Activated naive CD4-positive, alpha-beta T cell treated with anti-CD3 and anti-CD28 coated beads, Interleukin-2, amount 50 U/mL, for 24 hours (primary cell): ENCODE data around the gene P2RY11.

Source experiments
- H3K27ac Mint-ChIP-seq: one replicate; pipeline ENCODE4 v1.8.0; 2021; ENCODE audit warnings: mild to moderate bottlenecking, mixed read lengths
- H3K27me3 Mint-ChIP-seq: one replicate; pipeline ENCODE4 v1.8.0; 2021; ENCODE audit warnings: mixed read lengths
- H3K36me3 Mint-ChIP-seq: one replicate; pipeline ENCODE4 v1.8.0; 2021; ENCODE audit warnings: mixed read lengths
- H3K4me1 Mint-ChIP-seq: one replicate; pipeline ENCODE4 v1.8.0; 2021; ENCODE audit warnings: mixed read lengths
- H3K4me3 Mint-ChIP-seq: one replicate; pipeline ENCODE4 v1.8.0; 2021; ENCODE audit warnings: mild to moderate bottlenecking, mixed read lengths
- H3K9me3 Mint-ChIP-seq: one replicate; pipeline ENCODE4 v1.8.0; 2021; ENCODE audit warnings: mixed read lengths

Gene P2RY11

DNA sequence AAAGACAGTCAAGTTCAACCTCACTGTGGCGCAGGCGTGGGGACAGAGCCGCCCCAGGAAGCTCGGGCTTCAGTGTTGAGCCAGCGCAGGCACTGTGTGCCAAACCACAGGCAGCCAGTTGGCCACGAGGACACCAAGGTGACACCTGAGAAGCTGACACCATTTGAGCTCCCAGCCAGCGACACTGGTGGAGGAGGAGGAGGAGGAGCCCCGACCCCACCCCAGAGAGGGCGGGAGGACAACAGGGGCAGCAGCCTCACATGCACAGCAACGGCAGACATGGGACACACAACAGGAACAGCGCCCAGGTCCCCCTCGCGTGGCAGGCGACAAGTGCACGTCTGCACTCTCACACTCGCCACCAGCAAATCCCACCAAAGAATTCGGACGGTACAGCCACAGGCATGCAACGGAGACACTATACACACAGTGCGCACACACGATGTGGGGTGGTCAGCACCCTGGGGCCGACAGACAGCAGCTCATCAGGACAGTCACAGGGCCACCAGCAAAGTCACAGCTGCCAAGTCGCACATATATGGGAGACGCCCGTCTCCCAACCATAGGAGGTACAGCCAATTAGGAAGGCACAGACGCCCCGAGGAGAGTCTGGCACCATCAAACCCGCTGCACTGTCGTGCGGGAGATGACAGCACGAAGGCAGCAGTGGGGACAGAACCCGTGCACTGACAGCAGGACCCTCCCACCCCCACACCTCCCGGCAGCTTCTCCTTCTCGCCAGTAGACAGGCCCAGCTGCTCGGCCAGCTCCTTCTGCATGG lies 4.8 kb downstream of the P2RY11 start:
- peak overlapping the region; percentile 92 for H3K27ac Mint-ChIP-seq
- no peaks in the 10 kb centered on the region for H3K27me3 Mint-ChIP-seq
- H3K4me1 Mint-ChIP-seq = peaks cover 38% of the 10 kb centered on the region
- H3K4me3 Mint-ChIP-seq = peak overlapping the region; percentile 49
- peaks cover 7% of the 10 kb centered on the region for H3K36me3 Mint-ChIP-seq
- no peaks in the 10 kb centered on the region for H3K9me3 Mint-ChIP-seq

DNA sequence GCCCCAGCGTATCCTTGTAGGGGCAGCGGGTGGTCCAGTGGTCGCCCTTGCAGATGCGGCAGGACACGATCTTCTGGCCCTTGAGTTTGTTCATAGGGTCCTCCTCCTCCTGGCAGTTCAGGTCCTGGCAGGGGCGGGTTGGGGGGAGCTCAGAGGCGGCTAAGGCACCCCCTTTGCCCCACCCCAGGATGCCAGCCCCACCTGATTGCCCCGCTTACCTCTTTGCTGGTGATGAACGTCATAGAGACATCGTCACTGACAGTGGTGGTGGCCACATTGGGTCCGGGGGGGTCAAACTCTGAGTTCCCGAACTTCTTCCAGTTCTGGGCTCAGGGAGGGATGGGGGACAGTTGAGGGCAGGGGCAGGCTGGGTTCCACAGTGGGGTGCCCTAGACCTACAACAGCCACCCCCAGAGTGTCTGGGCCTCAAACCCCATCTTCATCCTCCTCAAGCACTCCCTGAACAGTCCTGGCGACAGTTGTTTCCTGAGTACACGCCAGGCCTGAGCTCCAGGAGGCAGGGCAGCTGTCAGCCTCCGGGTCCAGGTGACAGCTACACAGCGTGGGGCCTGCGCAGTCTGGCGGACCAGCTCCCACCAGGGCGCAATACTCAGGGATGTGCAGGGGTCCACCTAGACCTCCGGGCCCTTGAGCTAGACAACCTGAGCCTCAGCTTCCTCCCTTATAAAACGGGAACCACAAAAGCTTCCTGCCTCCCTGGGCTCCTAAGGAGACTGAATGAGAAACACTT lies 5.5 kb downstream of the P2RY11 start:
- Mint-ChIP-seq H3K9me3 (no peaks in the 10 kb centered on the region), H3K27me3 (no peaks in the 10 kb centered on the region), H3K4me1 (peaks cover 32% of the 10 kb centered on the region), H3K27ac (peak overlapping the region; percentile 92), H3K36me3 (peaks cover 7% of the 10 kb centered on the region), H3K4me3 (peak overlapping the region; percentile 19)

DNA sequence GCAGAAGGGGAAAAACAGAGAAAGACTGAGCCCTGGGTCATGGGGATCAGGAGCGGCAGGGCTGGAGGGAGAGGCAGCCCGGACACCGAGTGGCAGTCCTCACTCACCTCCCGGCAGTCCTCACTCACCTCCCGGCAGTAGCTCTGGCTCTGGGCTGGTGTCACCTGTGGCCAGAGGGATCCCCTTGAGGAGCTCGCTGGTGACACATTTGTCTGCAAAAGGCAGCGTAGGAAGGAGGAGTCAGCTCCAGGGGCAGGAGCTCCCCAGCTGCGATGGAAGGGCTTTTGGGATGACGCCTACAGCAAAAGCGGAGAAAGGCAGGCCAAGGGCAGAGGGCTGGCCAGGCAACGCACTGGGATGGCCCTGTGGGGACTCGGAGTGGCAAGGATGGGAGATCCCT lies 7.5 kb downstream of the P2RY11 start:
- Mint-ChIP-seq H3K36me3 (peaks cover 7% of the 10 kb centered on the region), H3K27me3 (no peaks in the 10 kb centered on the region), H3K4me1 (peaks cover 19% of the 10 kb centered on the region), H3K27ac (peak overlapping the region; percentile 90), H3K4me3 (peak overlapping the region; percentile 95), H3K9me3 (no peaks in the 10 kb centered on the region)

DNA sequence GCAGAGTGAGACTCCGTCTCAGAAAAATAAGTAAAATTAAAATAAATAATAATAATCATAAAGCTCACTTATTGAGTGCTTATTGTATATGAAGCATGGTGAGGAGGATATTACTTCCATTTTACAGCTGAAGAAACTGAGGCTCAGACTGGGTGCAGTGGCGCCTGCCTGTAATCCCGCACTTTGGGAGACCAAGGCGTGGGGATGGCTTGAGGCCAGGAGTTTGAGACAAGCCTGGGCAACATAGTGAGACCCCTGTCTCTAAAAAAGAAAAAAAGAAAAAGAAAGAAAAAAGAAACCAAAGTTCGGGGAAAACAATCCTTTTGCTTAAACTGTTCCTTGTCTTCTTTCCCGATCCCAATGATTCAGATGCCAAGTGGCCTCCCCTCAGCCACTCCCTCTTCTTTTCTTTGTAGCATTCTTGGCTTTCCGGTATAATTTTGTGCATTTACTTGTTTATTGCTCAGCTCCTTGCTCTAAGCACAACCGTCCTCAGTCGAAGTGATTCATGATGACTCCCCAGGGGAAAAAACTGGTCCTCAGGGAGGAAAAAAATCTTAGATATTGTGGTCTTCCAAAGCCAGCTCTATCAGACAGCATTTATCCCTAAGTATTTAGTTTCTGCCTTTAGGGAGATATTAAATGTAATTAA lies 9.2 kb downstream of the P2RY11 start:
- Mint-ChIP-seq H3K9me3 (no peaks in the 10 kb centered on the region), H3K27ac (no peak overlapping the region), H3K4me1 (peaks cover 19% of the 10 kb centered on the region), H3K4me3 (no peak overlapping the region), H3K36me3 (peaks cover 7% of the 10 kb centered on the region), H3K27me3 (no peaks in the 10 kb centered on the region)

DNA sequence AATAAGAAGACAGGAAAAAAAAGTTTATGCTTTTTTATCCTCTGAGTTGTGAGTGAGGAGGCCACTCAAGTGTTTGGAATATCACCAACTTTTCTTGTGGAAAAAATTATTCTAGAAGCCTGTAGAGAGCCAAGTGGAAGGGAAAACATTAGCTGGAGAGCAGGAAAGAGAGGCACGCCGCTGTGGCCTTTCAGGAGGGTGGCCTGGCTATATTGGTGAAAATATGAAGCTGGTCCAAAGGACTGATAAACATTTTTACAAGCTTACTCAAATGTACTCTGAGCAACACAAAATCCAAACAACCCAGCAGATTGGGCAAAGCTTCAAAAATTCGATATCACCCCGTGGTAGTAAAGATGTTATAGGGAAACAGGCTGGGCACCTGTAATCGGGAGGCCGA lies 10.6 kb downstream of the P2RY11 start:
- no peaks in the 10 kb centered on the region for H3K9me3 Mint-ChIP-seq
- H3K36me3 Mint-ChIP-seq = no peaks in the 10 kb centered on the region
- H3K27me3 Mint-ChIP-seq = no peaks in the 10 kb centered on the region
- no peak overlapping the region for H3K27ac Mint-ChIP-seq
- H3K4me1 Mint-ChIP-seq = peaks cover 9% of the 10 kb centered on the region
- H3K4me3 Mint-ChIP-seq = no peak overlapping the region

DNA sequence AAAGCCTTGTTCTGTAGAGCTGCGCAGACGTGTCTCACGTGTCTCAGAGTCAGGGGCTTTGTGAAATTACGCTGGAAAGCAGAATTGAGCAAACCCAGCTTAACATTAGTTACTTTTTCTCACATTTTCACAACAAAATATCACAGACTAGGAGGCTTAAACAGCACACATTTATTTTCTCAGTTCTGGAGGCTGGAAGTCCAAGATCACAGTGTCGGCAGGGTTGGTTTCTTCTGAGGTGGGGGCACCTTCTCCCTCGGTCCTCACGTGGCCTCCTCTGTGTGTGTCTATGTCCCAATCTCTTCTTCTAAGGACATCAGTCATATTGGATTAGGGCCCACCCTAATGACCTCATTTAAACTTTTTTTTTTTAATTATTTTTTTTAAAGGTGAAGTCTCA lies 12.9 kb downstream of the P2RY11 start:
- Mint-ChIP-seq H3K4me3 (no peak overlapping the region), H3K36me3 (no peaks in the 10 kb centered on the region), H3K27me3 (no peaks in the 10 kb centered on the region), H3K9me3 (no peaks in the 10 kb centered on the region), H3K4me1 (peaks cover 5% of the 10 kb centered on the region), H3K27ac (no peak overlapping the region)

DNA sequence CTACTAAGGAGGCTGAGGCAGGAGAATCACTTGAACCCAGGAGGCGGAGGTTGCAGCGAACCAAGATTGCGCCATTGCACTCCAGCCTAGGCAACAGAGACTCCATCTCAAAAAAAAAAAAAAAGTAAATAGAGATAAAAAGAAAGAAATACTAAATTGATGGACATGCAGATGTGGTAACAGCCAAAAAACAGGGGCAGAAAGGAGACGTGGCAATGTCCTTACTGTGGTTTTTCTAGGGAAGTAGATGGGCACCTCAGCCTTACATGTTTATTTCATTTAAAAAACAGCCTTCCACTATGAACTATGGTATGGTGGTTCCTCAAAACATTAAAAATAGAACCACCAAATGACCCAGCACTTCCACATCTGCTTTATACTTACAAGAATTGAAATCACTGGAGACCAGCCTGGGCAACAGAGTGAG lies 14.7 kb downstream of the P2RY11 start:
- H3K36me3 Mint-ChIP-seq = peaks cover 3% of the 10 kb centered on the region
- no peak overlapping the region for H3K27ac Mint-ChIP-seq
- H3K9me3 Mint-ChIP-seq = no peaks in the 10 kb centered on the region
- H3K4me3 Mint-ChIP-seq = no peak overlapping the region
- H3K27me3 Mint-ChIP-seq = no peaks in the 10 kb centered on the region
- H3K4me1 Mint-ChIP-seq = no peaks in the 10 kb centered on the region

DNA sequence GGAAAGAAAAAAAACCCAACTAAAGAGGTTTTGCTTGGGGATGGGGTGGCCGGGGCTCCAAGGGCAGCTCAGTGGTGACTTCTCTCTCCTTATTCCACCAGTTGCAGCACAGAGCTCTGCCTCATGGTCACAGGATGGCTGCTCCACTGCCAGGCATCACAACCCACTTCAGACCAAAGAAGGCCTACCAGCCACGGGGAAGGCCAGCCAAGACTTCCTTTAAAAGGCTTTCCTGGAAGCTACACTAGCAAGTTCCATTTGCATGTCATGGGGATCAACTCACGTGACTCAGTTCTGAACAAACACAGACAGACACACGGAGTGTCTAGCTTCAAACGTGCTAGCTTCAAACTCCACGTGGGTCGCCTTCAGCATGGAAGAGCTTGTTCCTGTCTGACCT lies 21.4 kb downstream of the P2RY11 start:
- Mint-ChIP-seq H3K4me1 (no peaks in the 10 kb centered on the region), H3K36me3 (peaks cover 11% of the 10 kb centered on the region), H3K9me3 (no peaks in the 10 kb centered on the region), H3K4me3 (no peak overlapping the region), H3K27ac (no peak overlapping the region), H3K27me3 (no peaks in the 10 kb centered on the region)

DNA sequence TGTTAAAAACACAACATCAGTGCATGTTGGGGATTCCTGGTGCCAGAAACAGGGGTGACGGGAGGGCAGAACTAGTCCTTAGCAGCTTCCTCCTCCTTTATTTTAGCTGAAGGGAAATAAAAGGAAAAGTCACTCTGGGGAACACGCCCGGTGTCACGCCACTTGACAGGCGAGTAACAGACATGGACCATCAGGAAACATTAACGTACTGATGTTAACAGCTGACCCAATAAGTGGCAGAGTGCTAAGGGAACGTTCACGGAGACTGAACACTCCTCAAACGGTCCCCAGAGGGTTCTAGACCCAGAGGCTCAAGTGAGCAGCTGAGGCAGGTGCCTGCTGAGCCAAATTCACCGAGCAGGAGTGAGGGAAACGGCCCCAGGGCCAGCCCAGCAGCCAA lies 22.1 kb downstream of the P2RY11 start:
- Mint-ChIP-seq H3K27me3 (no peaks in the 10 kb centered on the region), H3K36me3 (peaks cover 11% of the 10 kb centered on the region), H3K4me1 (no peaks in the 10 kb centered on the region), H3K27ac (no peak overlapping the region), H3K4me3 (no peak overlapping the region), H3K9me3 (no peaks in the 10 kb centered on the region)

DNA sequence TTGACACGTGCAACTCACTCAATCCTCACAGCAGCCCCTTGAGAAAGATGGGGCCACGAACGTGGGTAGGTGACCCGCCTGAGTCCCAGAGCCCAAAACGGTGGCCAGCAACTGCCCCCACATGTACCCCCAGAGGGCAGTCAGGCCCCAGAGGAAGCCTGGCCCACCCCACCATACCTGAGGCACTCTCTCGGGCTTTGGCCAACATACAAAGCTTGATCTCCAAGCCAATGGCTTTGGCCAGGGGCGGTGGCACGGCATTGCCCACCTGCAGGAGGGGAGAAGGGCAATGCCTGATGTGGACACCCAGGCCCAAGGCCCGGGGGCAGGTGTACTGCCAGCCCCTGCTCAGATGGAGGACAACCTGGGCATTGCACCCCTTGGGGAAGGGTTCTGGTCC lies 22.5 kb downstream of the P2RY11 start:
- H3K4me1 Mint-ChIP-seq = peaks cover under 1% of the 10 kb centered on the region
- H3K27ac Mint-ChIP-seq = no peak overlapping the region
- H3K4me3 Mint-ChIP-seq = no peak overlapping the region
- H3K36me3 Mint-ChIP-seq = peaks cover 11% of the 10 kb centered on the region
- no peaks in the 10 kb centered on the region for H3K27me3 Mint-ChIP-seq
- H3K9me3 Mint-ChIP-seq = no peaks in the 10 kb centered on the region

DNA sequence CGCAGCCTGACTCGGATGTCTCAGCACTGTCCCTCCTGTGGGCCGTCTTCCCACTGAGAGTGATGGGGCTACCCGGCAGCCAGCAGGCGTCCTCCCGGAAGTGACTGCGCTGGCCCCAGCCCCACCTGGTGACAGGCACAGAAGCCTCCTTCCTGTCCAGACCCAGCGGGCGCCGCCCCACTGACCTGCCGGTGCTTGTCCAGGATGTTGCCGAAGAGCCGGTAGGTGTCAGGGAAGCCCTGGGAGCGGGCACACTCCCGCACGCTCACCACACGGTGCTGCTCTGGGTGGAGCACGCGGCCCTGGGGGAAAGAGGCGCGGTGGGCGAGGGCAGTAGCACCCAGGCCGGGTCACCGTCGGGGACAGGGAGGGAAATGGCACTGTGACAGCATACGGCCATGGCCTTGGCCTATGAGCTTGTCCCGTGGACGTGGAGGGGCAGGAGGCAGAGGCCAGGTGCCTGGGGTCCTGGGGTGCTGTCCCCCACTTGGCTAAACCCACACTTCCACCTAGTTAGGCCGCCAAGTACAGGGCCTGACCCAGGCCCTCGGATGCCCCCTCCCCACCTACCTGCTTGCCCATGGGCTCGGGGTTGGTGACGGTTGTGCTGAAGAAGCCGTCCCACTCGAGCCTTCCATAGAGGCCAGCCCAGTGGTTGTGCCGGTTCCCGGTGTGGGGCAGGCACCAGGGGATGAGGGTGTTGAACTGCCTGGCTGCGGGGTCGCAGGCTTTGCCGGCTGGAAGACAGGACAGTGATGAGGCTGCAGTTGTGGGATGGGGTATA lies 24.2 kb downstream of the P2RY11 start:
- H3K27ac Mint-ChIP-seq = no peak overlapping the region
- H3K4me3 Mint-ChIP-seq = no peak overlapping the region
- H3K36me3 Mint-ChIP-seq = peaks cover 8% of the 10 kb centered on the region

DNA sequence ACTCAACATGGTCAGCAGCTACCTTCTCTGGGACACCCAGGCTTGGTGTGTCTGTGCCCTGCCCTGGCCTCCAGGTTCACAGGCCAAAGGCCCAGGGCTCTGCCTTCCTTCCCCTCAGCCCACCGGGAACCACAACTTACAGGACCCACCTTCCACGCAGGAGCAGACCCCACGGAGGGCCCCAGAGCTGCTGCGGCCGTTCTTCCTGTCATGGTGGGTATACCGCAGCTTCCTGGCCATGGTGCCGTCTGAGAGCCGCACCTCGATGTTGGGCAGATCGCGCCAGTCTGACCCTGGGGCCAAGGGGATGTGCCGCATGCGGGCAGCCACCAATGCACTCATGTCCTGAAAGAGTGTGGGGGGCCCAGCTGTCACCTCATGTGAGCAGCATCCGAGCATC lies 25.4 kb downstream of the P2RY11 start:
- Mint-ChIP-seq H3K27ac (no peak overlapping the region), H3K27me3 (no peaks in the 10 kb centered on the region), H3K4me1 (peaks cover 14% of the 10 kb centered on the region), H3K4me3 (no peak overlapping the region), H3K9me3 (no peaks in the 10 kb centered on the region), H3K36me3 (peaks cover 5% of the 10 kb centered on the region)

More for the DNA sequence above, 24.2 kb downstream of the P2RY11 start:
- H3K4me1 Mint-ChIP-seq = peaks cover 6% of the 10 kb centered on the region
- H3K9me3 Mint-ChIP-seq = no peaks in the 10 kb centered on the region
- no peaks in the 10 kb centered on the region for H3K27me3 Mint-ChIP-seq

DNA sequence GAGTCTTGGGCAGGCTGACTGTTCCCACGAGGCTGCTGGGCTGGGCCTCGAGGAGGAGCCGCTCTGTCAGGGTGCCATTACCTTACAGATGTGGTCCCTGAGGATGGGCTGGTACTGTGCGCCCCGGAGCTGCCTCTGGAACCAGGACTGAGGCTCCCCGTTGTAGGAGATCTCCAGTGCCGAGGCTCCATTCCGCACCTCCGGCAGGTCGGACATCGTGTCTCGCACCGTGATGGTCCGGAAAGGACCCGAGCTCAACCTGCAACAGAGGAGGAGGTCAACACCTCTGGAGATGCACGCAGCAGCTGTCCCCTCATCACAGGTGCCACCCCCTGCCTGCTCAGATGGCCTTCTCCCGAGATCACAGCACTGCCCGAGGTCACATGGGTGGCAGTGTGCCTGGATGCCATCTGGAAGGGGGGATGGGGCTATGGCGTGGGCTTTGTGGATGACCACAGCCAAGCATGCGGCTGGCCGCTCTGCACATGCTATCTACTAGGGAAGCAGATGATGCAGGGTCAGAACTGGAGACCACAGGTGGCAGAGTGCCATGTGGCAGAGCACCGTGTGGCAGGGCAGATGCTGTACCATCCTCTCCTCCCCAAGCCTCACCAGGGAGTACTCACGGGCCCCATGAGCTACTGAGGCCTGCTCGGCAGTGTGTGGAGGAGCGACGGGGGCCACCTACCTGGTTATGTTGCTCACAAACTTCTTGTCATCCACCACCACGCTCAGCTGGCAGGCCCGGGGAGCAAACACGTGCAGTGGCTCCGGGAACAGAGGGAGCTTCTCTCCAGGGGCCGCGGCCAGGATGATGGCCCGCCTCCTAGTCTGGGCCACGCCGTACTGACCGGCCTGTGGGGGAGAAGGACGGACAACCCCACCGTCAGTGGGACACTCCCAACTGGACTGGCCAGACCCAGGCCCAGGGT lies 26.5 kb downstream of the P2RY11 start:
- no peaks in the 10 kb centered on the region for H3K27me3 Mint-ChIP-seq
- H3K36me3 Mint-ChIP-seq = peaks cover 6% of the 10 kb centered on the region

DNA sequence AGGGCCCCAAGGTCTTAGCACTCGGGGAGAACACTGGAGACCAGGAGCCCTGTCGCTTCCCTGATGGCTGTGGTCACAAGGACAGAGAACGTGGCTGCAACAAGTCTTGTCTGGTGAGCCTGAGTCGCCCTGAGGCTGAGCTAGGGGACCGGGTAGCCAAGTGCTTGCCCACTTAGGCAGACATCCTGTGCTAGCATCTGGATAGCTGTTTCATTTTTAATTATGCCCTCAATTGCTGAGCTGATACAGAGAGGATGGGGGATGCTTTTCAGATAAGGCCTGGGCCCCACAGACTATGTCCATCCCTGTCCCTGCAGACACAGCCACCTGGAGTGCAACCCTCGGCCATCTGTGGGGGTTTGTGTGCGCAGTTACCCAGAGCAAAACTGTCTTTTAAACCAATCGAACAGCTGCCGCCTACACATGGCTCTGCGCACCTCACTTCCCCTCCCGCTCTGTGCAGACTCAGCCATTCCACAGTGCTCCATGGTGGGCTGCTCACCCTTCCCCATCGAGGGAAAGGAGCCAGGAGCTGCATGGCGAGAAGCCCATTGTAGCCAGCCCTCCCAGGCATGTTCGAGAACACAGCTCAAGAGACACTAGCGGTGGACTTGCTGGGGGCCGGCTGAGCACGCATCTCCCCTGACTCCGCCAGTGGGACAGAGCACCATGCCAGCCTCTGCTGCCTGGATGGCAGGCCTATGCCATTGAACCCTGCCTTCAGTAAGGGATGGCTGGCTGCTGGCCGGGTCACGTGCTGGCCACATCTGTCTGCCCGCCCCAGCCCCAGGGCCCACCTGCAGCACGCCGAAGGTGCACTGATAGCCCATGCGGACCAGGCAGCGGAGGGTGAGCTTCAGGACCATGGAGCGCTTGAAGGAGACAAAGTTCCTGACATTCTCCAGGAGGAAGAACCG lies 27.6 kb downstream of the P2RY11 start:
- H3K27me3 Mint-ChIP-seq = no peaks in the 10 kb centered on the region
- H3K4me1 Mint-ChIP-seq = peaks cover 34% of the 10 kb centered on the region
- no peaks in the 10 kb centered on the region for H3K9me3 Mint-ChIP-seq
- peaks cover 5% of the 10 kb centered on the region for H3K36me3 Mint-ChIP-seq
- H3K4me3 Mint-ChIP-seq = no peak overlapping the region
- H3K27ac Mint-ChIP-seq = peak overlapping the region; percentile 12

More for the DNA sequence above, 26.5 kb downstream of the P2RY11 start:
- H3K4me1 Mint-ChIP-seq = peaks cover 24% of the 10 kb centered on the region
- H3K27ac Mint-ChIP-seq = no peak overlapping the region
- no peaks in the 10 kb centered on the region for H3K9me3 Mint-ChIP-seq
- no peak overlapping the region for H3K4me3 Mint-ChIP-seq
